Esophagus squamous epithelium (tissue), 4 donors: ENCODE measurements around the gene ETV6.

Source experiments
- POLR2A ChIP-seq, 4 donors: fragments of 450-650 bp; IDR thresholded peaks; one replicate each; pipeline ENCODE4 v1.6.1; 2017; ENCODE audit warnings: antibody characterized with exemption in 4 of 4, mild to moderate bottlenecking in 4 of 4, moderate library complexity in 3 of 4
- TF ChIP-seq, protein P1 (sequence below), 6 experiments: fragments of 450-650 bp in 4 of 6; fragments of 200-600 bp in 2 of 6; sonication (generic) in 2 of 6; IDR thresholded peaks; one replicate each; pipeline ENCODE4 v1.5.1; 2016 to 2019; ENCODE audit warnings: antibody characterized with exemption in 6 of 6, mild to moderate bottlenecking in 4 of 6, moderate library complexity in 4 of 6

DNA sequence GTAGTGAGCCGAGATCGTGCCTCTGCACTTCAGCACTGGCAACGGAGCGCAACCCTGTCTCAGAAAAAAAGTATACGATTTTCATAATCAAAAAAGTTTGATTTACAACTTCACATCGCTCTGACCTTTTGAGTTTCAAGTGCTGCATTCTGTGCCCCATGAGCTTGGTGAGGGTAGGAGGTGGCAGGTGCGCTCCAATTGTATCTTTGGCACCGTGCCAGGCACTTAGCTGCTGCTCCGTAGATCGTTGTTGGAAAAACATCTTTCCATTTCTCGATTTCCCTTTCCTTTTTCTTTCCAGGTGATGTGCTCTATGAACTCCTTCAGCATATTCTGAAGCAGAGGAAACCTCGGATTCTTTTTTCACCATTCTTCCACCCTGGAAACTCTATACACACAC is 203.7 kb downstream of the ETV6 start:
- no peak for TF ChIP-seq POLR2A (IDR thresholded peaks at IDR 0.05)
- TF ChIP-seq, protein P1, sequence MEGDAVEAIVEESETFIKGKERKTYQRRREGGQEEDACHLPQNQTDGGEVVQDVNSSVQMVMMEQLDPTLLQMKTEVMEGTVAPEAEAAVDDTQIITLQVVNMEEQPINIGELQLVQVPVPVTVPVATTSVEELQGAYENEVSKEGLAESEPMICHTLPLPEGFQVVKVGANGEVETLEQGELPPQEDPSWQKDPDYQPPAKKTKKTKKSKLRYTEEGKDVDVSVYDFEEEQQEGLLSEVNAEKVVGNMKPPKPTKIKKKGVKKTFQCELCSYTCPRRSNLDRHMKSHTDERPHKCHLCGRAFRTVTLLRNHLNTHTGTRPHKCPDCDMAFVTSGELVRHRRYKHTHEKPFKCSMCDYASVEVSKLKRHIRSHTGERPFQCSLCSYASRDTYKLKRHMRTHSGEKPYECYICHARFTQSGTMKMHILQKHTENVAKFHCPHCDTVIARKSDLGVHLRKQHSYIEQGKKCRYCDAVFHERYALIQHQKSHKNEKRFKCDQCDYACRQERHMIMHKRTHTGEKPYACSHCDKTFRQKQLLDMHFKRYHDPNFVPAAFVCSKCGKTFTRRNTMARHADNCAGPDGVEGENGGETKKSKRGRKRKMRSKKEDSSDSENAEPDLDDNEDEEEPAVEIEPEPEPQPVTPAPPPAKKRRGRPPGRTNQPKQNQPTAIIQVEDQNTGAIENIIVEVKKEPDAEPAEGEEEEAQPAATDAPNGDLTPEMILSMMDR (IDR thresholded peaks at IDR 0.05) = no peak
